ENCODE results near the gene AZIN2. TPM values are rescaled to one million over a fixed set of nuclear protein-coding genes. Genes with fewer than 3 reads are reported as not detected.

The AZIN2 gene
- 0.69 and 0.88 TPM in 2 replicates for total RNA-seq (2013; cell fraction: nucleolus; rRNA removed)
- 0.16 and 0.85 TPM in 2 replicates for total RNA-seq (2014; rRNA removed)
- total RNA-seq (2014; rRNA removed; fragmentation: Illumina TruSeq; extraction: Trizol) = 0.31 TPM in 1 of 2 replicates, not detected in the other
- total RNA-seq (2021) = 0.19 and 0.31 TPM in 2 replicates
- 2.5 TPM for polyA plus RNA-seq (2011; ENCODE audit: low read depth)
- polyA plus RNA-seq (2011; rRNA removed) = 0.04 and 0.14 TPM in 2 replicates
- polyA plus RNA-seq (2011; cell fraction: cytosol; rRNA removed) = 0.18 and 0.22 TPM in 2 replicates
- 0.25 and 0.44 TPM in 2 replicates for polyA plus RNA-seq (2011; cell fraction: nucleus; rRNA removed)
- polyA plus RNA-seq (2012) = 0.34 and 0.55 TPM in 2 replicates
- 0.03 and 0.12 TPM in 2 replicates for polyA plus RNA-seq (2014; fragmentation: Illumina TruSeq; extraction: Trizol)
- polyA plus RNA-seq (2014; fragmentation: Nextera tagmentation; extraction: Ambion mirVana) = under 1 TPM; 0.02 to 0.05 TPM
- 0.15 and 0.52 TPM in 2 replicates for polyA plus RNA-seq (2014; rRNA removed)
- under 1 TPM; 0.33 to 0.35 TPM for polyA plus RNA-seq (2016; fragmentation: Nextera tagmentation; extraction: Ambion mirVana)
- polyA minus RNA-seq (2011; rRNA and poly(A)+ RNA removed) = 0.15 TPM in 1 of 2 replicates, not detected in the other
- not detected in 2 replicates for polyA minus RNA-seq (2011; cell fraction: cytosol; rRNA and poly(A)+ RNA removed)
- polyA minus RNA-seq (2011; cell fraction: nucleus; rRNA and poly(A)+ RNA removed) = 0.36 and 0.86 TPM in 2 replicates
- Bru-seq, nascent RNA = percentile 24 among the genes with signal in this experiment
- percentile 18 among the genes with signal in this experiment for BruChase-seq, experiment 1, labeled RNA remaining after a 6-hour chase
- percentile 22 among the genes with signal in this experiment for BruChase-seq, experiment 2, labeled RNA remaining after a 2-hour chase
- long read RNA-seq, experiment 1 = 0 reads
- long read RNA-seq, experiment 2 = 0 reads

GRCh38 chr1:33080885-33081553 is at the start of gene AZIN2:
Gene AZIN2 (plus strand): TSS chr1:33081153. CDS start chr1:33082250, 1,097 bp downstream.
- Histone ChIP-seq H3K9me3 (replicated peaks; ENCODE audit: control insufficient read depth, insufficient read depth, low read length) (no peaks in the 10 kb centered on the region), H3K36me3 (ENCODE audit: control insufficient read depth in 2 of 2, insufficient read depth in 2 of 2, low read length in 1 of 2) (no peaks in the 10 kb centered on the region), H3K9ac (ENCODE audit: control insufficient read depth, insufficient read depth, low read length) (no peak within 1 kb of the TSS; the same call in 1 of the 2 replicates), H3K79me2 (ENCODE audit: control insufficient read depth, insufficient read depth, low read length) (no peaks in the 10 kb centered on the region), H4K20me1 (ENCODE audit: control insufficient read depth, insufficient read depth) (no peaks in the 10 kb centered on the region), H3K4me2 (ENCODE audit: control insufficient read depth, insufficient read depth) (peak within 1 kb of the TSS; percentile 88), H3K27me3 (replicated peaks in 1 of 2; ENCODE audit: control insufficient read depth in 2 of 2, insufficient read depth in 2 of 2, low read length in 1 of 2) (peaks cover 8 to 12% of the 10 kb centered on the region in 2 experiments), H3K4me1 (ENCODE audit: control insufficient read depth, insufficient read depth, low read length) (no peaks in the 10 kb centered on the region), H2AFZ (ENCODE audit: control insufficient read depth, low read depth, low read length) (peak within 1 kb of the TSS; percentile 86), H3K4me3 (peak within 1 kb of the TSS; percentile 63), H3K27ac (ENCODE audit: control insufficient read depth, insufficient read depth) (no peak within 1 kb of the TSS)
- BruUV-seq (replicated peaks) = no TSS peak
- CTCF ChIA-PET = interaction anchor here (0.6 to 1.6 kb wide), 5 partner anchors 15 to 560 kb away, joined by 3 to 13 read pairs (median 4); no protein-coding TSS in a partner anchor
- DNase-seq (ENCODE audit: low read depth, low spot score) (peak; percentile 61), ATAC-seq (peak; percentile 100), FAIRE-seq (peak; percentile 97)
- SMC1A ChIA-PET (ENCODE audit: uncharacterized antibody, unreplicated experiment) = interaction anchor here (1.3 to 1.5 kb wide), 3 partner anchors 16 to 87 kb away, joined by 3 to 4 read pairs (median 3); no protein-coding TSS in a partner anchor
- in situ Hi-C loops (cut with MboI) = no loop called here
- intact Hi-C loops (cut with micrococcal nuclease; ENCODE audit: unreplicated experiment) = no loop called here
- RAD21 ChIA-PET (ENCODE audit: unreplicated experiment) = interaction anchor here (0.8 to 1.2 kb wide), 4 partner anchors 24 to 206 kb away, joined by 3 to 5 read pairs (median 4); no protein-coding TSS in a partner anchor
- 1% methylated on average over 44 of the region's 52 CpGs for WGBS (ENCODE audit: insufficient coverage, insufficient replicate concordance, low lambda C conversion rate, missing lambda C conversion rate)
- POLR2A ChIA-PET = interaction anchor here (1.0 to 1.5 kb wide), 3 partner anchors 46 to 562 kb away, joined by 3 to 6 read pairs (median 4); no protein-coding TSS in a partner anchor
- TF ChIP-seq ATF2 (IDR thresholded peaks at IDR 0.05; ENCODE audit: low read length) (no peak), HDAC2 (IDR thresholded peaks at IDR 0.05) (no peak), WRNIP1 (IDR thresholded peaks at IDR 0.05; ENCODE audit: borderline replicate concordance, low read depth, low read length) (no peak), ZNF274 (IDR thresholded peaks at IDR 0.05; ENCODE audit: insufficient read depth, insufficient read length) (no peak), NR2C1 (IDR thresholded peaks at IDR 0.05) (no peak), NFYB (IDR thresholded peaks at IDR 0.05; ENCODE audit: insufficient read depth, low read depth, low read length) (peak; percentile 56; the same call in 1 of the 2 replicates), ZNF622 (IDR thresholded peaks at IDR 0.05) (no peak), RAD21 (IDR thresholded peaks at IDR 0.05; ENCODE audit: insufficient read depth, low read depth, low read length) (no peak), HCFC1 (IDR thresholded peaks at IDR 0.05; ENCODE audit: low read length) (peak; percentile 29; the same call in 1 of the 2 replicates), LARP7 (IDR thresholded peaks at IDR 0.05) (no peak), ZBTB40 (IDR thresholded peaks at IDR 0.05; ENCODE audit: borderline replicate concordance) (no peak), POLR2AphosphoS2 (IDR thresholded peaks at IDR 0.05; ENCODE audit: low read depth, low read length) (no peak), RAD51 (IDR thresholded peaks at IDR 0.05) (no peak), ZZZ3 (IDR thresholded peaks at IDR 0.05; ENCODE audit: control insufficient read depth, insufficient read length, low read depth) (no peak), BRCA1 (IDR thresholded peaks at IDR 0.05; ENCODE audit: low read depth, low read length) (no peak), ZSCAN29 (IDR thresholded peaks at IDR 0.05) (no peak)
